ENCODE measurements around the gene SYT13. TPM values are rescaled to one million over a fixed set of nuclear protein-coding genes. Genes with fewer than 3 reads are reported as not detected.

The SYT13 gene
- total RNA-seq, 4 donors from 2014 or later: 0.03 to 1.6 TPM; not detected in 2

GRCh38 chr11:45305874-45306623 lies 19.9 kb upstream of the SYT13 start:
- H3K4me3 ChIP-seq (ENCODE audit: low read depth, poor library complexity, severe bottlenecking): no peak overlapping the region
- intact Hi-C loops (cut with DNase I; ENCODE audit: low total_unique reads): no loop called here
- TF ChIP-seq POLR2A (IDR thresholded peaks at IDR 0.05): no peak
- TF ChIP-seq, protein P1, sequence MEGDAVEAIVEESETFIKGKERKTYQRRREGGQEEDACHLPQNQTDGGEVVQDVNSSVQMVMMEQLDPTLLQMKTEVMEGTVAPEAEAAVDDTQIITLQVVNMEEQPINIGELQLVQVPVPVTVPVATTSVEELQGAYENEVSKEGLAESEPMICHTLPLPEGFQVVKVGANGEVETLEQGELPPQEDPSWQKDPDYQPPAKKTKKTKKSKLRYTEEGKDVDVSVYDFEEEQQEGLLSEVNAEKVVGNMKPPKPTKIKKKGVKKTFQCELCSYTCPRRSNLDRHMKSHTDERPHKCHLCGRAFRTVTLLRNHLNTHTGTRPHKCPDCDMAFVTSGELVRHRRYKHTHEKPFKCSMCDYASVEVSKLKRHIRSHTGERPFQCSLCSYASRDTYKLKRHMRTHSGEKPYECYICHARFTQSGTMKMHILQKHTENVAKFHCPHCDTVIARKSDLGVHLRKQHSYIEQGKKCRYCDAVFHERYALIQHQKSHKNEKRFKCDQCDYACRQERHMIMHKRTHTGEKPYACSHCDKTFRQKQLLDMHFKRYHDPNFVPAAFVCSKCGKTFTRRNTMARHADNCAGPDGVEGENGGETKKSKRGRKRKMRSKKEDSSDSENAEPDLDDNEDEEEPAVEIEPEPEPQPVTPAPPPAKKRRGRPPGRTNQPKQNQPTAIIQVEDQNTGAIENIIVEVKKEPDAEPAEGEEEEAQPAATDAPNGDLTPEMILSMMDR (IDR thresholded peaks at IDR 0.05): no peak
- DNase-seq (ENCODE audit: low spot score in 2 of 2): peak in 1 of 2 donors; percentile 42
- 45 to 60% methylated on average over 5 of the region's 5 CpGs for WGBS, 2 donors

DNA sequence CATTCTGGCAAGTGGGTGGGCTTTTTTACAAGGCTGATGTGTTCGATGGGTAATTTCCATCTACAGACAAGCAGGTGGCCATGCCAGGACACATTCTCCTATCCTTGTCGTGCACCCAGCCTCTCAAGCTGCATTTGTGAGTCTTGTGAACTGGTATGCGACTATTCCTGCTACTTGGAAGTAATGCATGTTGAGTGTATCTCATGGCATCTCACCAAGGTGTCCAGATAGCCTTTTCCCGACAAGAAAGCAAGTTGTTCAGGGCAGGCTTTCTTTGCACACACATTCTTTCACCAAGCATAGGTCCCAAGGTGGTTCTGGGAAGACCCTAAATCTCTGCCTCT lies 18.8 kb upstream of the SYT13 start:
- no peak overlapping the region for H3K4me3 ChIP-seq (ENCODE audit: low read depth, poor library complexity, severe bottlenecking)
- WGBS, 2 donors: 84 to 85% methylated on average over 4 of the region's 4 CpGs
- intact Hi-C loops (cut with DNase I; ENCODE audit: low total_unique reads): no loop called here
- DNase-seq (ENCODE audit: low spot score in 2 of 2): peak in 1 of 2 donors; percentile 74
- TF ChIP-seq, protein P1 (IDR thresholded peaks at IDR 0.05): no peak
- TF ChIP-seq POLR2A (IDR thresholded peaks at IDR 0.05): no peak

- TF ChIP-seq, protein P1 (IDR thresholded peaks at IDR 0.05): no peak
- no peak for TF ChIP-seq POLR2A (IDR thresholded peaks at IDR 0.05)
- no peak overlapping the region for H3K4me3 ChIP-seq (ENCODE audit: low read depth, poor library complexity, severe bottlenecking)
- peak in 1 of 2 donors; percentile 69 for DNase-seq (ENCODE audit: low spot score in 2 of 2)
- intact Hi-C loops (cut with DNase I; ENCODE audit: low total_unique reads): no loop called here
- 81 to 87% methylated on average over 9 to 14 of the region's 15 CpGs for WGBS, 2 donors
Measured at GRCh38 chr11:45304111-45304991, 18.2 kb upstream of the SYT13 start.

DNA sequence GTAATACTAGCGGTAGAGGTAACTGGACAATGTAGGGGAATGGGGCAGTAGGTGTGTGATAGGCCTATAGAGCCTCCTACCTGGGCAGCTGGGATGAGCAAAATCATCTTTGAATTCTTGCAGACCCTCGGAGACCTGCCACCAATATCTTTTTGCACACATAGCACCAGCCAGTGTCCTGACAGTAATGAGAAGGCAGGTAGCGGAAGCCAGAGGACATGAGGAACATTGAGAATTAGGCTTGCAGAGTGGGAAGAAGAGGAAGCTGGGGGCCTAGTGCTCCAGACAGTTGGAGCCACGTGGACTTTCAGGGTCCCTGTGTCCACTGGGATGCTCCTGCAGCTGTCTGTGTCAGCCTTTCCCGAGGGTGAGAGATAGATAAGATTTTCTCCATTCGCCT lies 17.2 kb upstream of the SYT13 start:
- WGBS, 2 donors: 88 to 89% methylated on average over 6 of the region's 6 CpGs

GRCh38 chr11:45301537-45302246 lies 15.6 kb upstream of the SYT13 start:
- no peak overlapping the region for H3K4me3 ChIP-seq (ENCODE audit: low read depth, poor library complexity, severe bottlenecking)
- DNase-seq (ENCODE audit: low spot score in 2 of 2): peak in 1 of 2 donors; percentile 68
- 78 to 90% methylated on average over 6 of the region's 7 CpGs for WGBS, 2 donors
- no peak for TF ChIP-seq POLR2A (IDR thresholded peaks at IDR 0.05)
- TF ChIP-seq, protein P1 (IDR thresholded peaks at IDR 0.05): no peak
- intact Hi-C loops (cut with DNase I; ENCODE audit: low total_unique reads): no loop called here

More for the DNA sequence above, 17.2 kb upstream of the SYT13 start:
- no peak for TF ChIP-seq POLR2A (IDR thresholded peaks at IDR 0.05)
- TF ChIP-seq, protein P1 (IDR thresholded peaks at IDR 0.05): no peak
- intact Hi-C loops (cut with DNase I; ENCODE audit: low total_unique reads): no loop called here
- H3K4me3 ChIP-seq (ENCODE audit: low read depth, poor library complexity, severe bottlenecking): no peak overlapping the region
- peak in 1 of 2 donors; percentile 64 for DNase-seq (ENCODE audit: low spot score in 2 of 2)
